ENCODE data around the gene THEM5. TPM values are rescaled to one million over a fixed set of nuclear protein-coding genes. Genes with fewer than 3 reads are reported as not detected.
A peak's percentile ranks its signal among the peaks of the same experiment; 100 is the strongest.

THEM5 gene
- total RNA-seq, 1 experiment from 2014 or later: not detected

- no peak for DNase-seq
- Histone ChIP-seq H3K36me3 (no peaks in the 10 kb centered on the region), H3K27me3 (no peaks in the 10 kb centered on the region), H3K9me3 (no peaks in the 10 kb centered on the region), H3K4me3 (no peak overlapping the region)
Observed at GRCh38 chr1:151851886-151852285, 1.6 kb downstream of the THEM5 start.

GRCh38 chr1:151849871-151850270 lies 3.6 kb downstream of the THEM5 start:
- no peaks in the 10 kb centered on the region for H3K36me3 ChIP-seq
- no peaks in the 10 kb centered on the region for H3K9me3 ChIP-seq
- H3K27me3 ChIP-seq: no peaks in the 10 kb centered on the region
- DNase-seq: no peak
- H3K4me3 ChIP-seq: no peak overlapping the region

DNA sequence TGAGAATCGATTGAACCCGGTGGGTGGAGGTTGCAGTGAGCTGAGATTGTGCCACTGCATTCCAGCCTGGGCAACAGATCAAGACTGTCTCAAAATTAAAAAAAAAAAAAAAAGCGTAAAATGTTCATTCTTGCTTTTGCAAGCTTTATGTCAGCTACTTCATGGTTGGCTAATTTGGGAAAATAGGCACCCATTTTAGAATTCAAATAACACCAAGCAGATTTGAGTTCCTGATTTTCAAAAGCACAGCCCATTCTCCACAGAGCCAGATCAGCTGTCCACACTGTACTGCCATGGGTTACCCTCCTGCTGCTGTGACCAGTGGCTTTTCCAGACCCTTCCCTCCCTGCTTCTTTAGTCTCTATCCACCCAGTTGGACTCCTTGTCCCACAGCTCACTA lies 4.4 kb downstream of the THEM5 start:
- no peaks in the 10 kb centered on the region for H3K36me3 ChIP-seq
- no peaks in the 10 kb centered on the region for H3K9me3 ChIP-seq
- DNase-seq: no peak
- H3K27me3 ChIP-seq: no peaks in the 10 kb centered on the region
- no peak overlapping the region for H3K4me3 ChIP-seq

DNA sequence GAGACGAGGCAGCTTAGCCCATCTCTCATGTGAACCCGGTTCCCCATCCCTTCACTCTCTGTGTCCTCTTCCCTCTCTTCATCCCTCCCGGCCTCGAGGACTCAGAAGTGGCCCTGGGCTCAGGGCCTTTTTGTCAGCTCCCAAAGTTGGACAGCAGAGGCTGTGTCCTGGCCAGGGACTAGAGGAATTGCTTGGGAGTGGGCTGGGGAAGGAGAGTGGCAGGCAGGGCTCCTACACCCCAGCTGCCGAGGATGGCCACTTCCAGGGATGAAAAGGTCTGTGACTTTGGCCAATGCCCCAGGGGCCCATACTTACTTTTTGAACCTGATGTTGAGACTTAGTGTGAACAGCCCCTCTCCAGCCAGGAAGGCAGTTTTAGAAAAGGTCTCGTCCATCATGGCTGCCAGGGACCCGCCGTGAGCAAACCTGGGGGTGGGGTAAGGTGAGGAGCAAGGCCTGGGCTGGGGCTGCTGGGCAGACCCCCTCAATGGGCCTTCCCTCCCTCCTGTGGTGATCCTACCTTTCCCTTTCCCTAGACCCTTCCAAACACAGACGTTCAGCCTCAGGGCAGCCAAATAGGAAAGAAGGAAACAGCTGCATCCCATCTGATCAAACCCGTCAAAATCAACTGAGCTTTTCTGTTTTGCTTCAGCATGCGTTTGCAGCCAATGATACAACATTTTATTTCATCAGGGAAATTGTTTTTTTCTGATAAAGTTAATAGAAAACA lies 5.5 kb downstream of the THEM5 start:
- no peaks in the 10 kb centered on the region for H3K36me3 ChIP-seq
- H3K4me3 ChIP-seq: no peak overlapping the region
- no peaks in the 10 kb centered on the region for H3K9me3 ChIP-seq
- no peak for DNase-seq
- no peaks in the 10 kb centered on the region for H3K27me3 ChIP-seq

GRCh38 chr1:151846686-151847237 lies 6.8 kb downstream of the THEM5 start:
- Histone ChIP-seq H3K9me3 (no peaks in the 10 kb centered on the region), H3K27me3 (no peaks in the 10 kb centered on the region), H3K36me3 (no peaks in the 10 kb centered on the region), H3K4me3 (no peak overlapping the region)
- no peak for DNase-seq

DNA sequence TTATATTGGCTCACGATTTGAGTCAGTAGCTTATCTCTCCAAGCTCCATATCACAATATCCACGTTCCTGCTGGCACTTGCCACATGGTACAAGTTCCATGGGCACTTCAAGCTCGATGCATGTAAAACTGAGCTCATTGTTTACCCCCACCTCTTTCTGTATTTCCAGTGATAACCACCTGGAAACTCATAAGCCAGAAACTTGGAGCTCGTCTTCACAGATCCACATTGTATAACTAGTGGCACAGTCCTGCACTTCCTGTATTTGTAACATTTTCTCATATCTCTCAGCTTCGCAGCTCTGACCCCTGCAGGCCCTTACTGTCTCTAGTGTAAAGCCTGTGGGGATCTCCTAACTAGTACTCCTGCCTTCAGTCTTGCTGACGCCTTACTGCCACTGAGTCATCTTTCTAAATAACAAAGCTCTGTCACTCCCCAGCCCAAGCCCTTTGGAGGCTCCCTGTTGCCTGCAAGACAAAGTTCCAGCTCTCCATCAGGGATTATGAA lies 7.4 kb downstream of the THEM5 start:
- Histone ChIP-seq H3K9me3 (no peaks in the 10 kb centered on the region), H3K4me3 (no peak overlapping the region), H3K36me3 (no peaks in the 10 kb centered on the region), H3K27me3 (no peaks in the 10 kb centered on the region)
- peak; percentile 76 for DNase-seq

DNA sequence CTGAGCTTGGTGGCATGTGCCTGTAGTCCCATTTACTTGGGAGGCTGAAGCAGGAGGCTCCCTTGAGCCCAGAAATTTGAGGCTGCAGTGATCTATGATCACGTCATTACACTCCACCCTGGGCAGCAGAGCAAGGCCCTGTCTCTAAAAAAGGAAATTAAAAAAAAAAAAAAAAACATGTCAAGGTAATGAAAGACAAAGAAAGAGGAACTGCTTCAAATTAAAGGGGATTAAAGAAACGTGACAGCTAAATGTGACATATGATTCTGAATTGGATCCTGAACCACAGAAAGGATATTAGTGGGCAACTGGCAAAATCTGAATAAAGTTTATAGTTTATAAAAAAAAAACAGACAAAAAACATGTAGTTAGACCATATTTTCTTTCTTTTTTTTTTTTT lies 10.1 kb downstream of the THEM5 start:
- Histone ChIP-seq H3K9me3 (no peaks in the 10 kb centered on the region), H3K36me3 (no peaks in the 10 kb centered on the region), H3K27me3 (no peaks in the 10 kb centered on the region), H3K4me3 (no peak overlapping the region)
- no peak for DNase-seq

- Histone ChIP-seq H3K4me3 (no peak overlapping the region), H3K36me3 (no peaks in the 10 kb centered on the region), H3K27me3 (no peaks in the 10 kb centered on the region), H3K9me3 (no peaks in the 10 kb centered on the region)
- DNase-seq: peak; percentile 80
Observed at GRCh38 chr1:151841141-151841540, 12.4 kb downstream of the THEM5 start.

DNA sequence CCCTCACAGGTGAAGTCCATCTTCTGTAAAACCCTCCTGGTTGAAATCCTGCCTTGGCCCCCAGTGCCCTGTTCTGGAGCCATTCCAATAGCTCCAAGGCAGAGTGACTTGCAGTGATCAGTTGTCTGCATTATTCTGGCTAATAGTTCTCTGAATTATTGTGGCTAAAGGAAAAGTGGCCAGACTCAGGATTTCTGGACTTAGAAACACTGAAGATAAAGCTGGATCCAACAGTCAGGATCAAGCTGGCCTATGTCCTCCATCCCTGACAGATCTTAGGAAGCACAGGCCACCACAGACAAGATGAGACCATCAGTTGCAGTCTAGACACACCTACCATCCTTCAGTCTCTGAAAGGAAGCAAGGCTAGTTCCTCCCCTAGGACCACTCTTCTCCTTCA lies 13.1 kb downstream of the THEM5 start:
- no peaks in the 10 kb centered on the region for H3K9me3 ChIP-seq
- no peaks in the 10 kb centered on the region for H3K27me3 ChIP-seq
- H3K36me3 ChIP-seq: no peaks in the 10 kb centered on the region
- DNase-seq: no peak
- H3K4me3 ChIP-seq: no peak overlapping the region

- DNase-seq: no peak
- H3K4me3 ChIP-seq: no peak within 1 kb of the TSS
- no peaks in the 10 kb centered on the region for H3K36me3 ChIP-seq
- H3K9me3 ChIP-seq: no peaks in the 10 kb centered on the region
- H3K27me3 ChIP-seq: no peaks in the 10 kb centered on the region
Observed at GRCh38 chr1:151839457-151840403, 13.8 kb downstream of the THEM5 start, which contains the start of gene C2CD4D. Gene C2CD4D (minus strand): TSS chr1:151839820. CDS start chr1:151838989, 831 bp downstream.

DNA sequence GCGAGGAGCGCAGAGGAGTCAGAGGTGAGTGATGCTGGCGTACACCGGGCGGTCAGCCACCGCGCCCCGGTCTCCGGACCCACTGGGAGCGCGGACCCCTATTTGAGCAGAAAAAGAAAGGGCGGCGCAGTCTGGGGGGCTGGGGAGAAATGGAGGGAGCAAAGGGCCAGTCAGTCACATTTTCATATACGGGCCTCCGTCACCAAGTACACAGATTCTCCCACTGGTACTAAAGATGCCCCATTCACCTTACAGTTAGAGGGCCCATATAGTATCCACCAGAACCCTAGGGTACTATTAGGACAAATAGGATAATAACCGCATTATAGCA lies 14.5 kb downstream of the THEM5 start:
- Histone ChIP-seq H3K9me3 (no peaks in the 10 kb centered on the region), H3K4me3 (no peak overlapping the region), H3K27me3 (no peaks in the 10 kb centered on the region), H3K36me3 (no peaks in the 10 kb centered on the region)
- no peak for DNase-seq

DNA sequence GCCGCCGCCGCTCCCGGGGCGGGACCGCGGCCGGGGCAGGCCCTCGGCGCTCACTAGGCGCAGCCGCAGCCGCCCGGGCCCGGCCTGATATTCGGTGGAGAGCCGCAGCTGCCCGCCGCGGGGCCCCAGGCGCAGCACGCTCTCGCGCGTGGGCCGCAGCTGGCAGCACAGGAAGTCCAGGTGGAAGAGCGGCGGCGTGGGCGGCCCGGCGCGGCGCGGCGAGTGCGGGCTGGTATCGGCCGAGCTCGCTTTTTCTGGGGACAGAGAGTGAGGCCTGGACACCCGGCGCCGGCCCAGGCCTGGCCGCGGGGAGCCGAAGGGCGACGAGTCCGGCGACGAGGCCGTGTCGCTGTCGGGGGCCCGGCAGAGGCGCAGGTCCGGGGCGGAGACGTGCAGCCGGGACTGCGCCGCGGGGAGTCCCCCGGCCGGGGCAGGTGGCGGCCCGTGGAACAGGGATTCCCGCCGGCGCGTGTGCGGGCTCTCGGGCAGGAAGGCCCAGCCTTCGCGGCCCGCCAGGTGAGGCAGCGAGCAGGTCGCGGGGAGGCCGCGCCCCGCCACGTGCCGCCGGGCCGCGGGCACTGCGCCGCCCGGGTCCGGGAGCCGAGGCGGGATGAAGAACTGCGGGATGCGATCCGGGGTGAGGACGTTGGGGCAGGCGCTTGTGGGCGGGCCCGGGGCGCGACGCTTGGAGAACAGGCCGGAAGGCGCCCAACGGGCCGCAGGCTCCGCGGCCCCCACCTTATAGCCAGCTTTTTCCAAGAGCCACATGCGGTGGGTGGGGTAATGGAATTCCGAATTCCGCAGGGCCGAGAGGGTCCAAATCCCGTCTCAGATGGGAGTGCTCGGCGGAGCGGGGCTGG lies 15.1 kb downstream of the THEM5 start:
- H3K27me3 ChIP-seq: no peaks in the 10 kb centered on the region
- H3K9me3 ChIP-seq: no peaks in the 10 kb centered on the region
- DNase-seq: no peak
- H3K36me3 ChIP-seq: no peaks in the 10 kb centered on the region
- H3K4me3 ChIP-seq: no peak overlapping the region

DNA sequence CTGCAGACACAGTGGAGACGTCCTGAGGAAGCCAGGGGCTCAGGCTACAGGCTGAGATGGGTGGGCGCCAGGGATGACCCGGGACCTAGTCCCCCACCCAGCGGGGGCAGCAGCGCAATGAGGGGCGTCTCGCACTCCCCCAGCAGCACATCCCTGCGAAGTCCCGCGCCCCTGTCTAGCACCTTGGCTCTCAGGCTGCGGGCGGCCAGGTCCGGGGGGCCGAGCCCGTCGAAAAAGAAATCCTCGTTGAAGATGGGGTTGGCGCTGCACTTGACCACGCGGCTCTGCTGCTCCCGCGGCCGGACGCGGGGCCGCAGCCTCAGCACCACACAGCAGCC lies 15.7 kb downstream of the THEM5 start:
- no peak for DNase-seq
- Histone ChIP-seq H3K27me3 (no peaks in the 10 kb centered on the region), H3K4me3 (no peak overlapping the region), H3K9me3 (no peaks in the 10 kb centered on the region), H3K36me3 (no peaks in the 10 kb centered on the region)

- H3K4me3 ChIP-seq: no peak overlapping the region
- DNase-seq: no peak
- no peaks in the 10 kb centered on the region for H3K27me3 ChIP-seq
- H3K9me3 ChIP-seq: no peaks in the 10 kb centered on the region
- no peaks in the 10 kb centered on the region for H3K36me3 ChIP-seq
Observed at GRCh38 chr1:151837197-151837596, 16.3 kb downstream of the THEM5 start.

- H3K9me3 ChIP-seq: no peaks in the 10 kb centered on the region
- H3K27me3 ChIP-seq: no peaks in the 10 kb centered on the region
- no peak overlapping the region for H3K4me3 ChIP-seq
- H3K36me3 ChIP-seq: no peaks in the 10 kb centered on the region
- DNase-seq: no peak
Observed at GRCh38 chr1:151835596-151835995, 17.9 kb downstream of the THEM5 start.

DNA sequence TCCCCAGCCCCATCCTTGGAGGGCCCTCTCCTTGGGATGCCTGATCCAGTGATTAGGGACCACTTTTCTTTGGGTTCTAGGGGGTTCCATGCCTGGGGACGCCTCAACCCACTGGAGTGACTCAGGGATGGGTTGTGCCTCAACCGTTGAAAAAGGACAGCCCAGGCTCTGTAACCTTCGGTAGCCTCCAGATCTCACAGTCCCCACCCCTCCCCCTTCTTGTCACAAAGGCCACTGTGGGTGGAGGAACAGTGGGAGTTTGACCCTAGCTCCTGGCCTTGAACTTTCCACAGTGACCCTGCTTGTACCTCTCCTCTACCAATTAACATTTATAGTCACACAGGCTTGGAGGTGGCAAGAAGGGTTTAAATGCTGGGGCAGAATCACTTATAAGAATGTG lies 19.3 kb downstream of the THEM5 start:
- no peak for DNase-seq
- no peaks in the 10 kb centered on the region for H3K36me3 ChIP-seq
- H3K27me3 ChIP-seq: no peaks in the 10 kb centered on the region
- H3K9me3 ChIP-seq: no peaks in the 10 kb centered on the region
- H3K4me3 ChIP-seq: no peak overlapping the region

Measured in MG63 (cell line).